Adrenal gland (tissue), 5 donors: ENCODE results near the gene KRTAP10-6.

Experiments used
- CTCF ChIP-seq, 6 experiments: fragments of 450-650 bp in 4 of 6; fragments of 200-600 bp in 2 of 6; sonication (generic) in 1 of 6; IDR thresholded peaks; 1 replicate in 5 of 6; 2 replicates in 1 of 6; pipeline versions ENCODE4 v1.5.1 to v1.8.0; 2016 to 2021; ENCODE audit warnings: antibody characterized with exemption in 6 of 6, mild to moderate bottlenecking in 2 of 6, moderate library complexity in 1 of 6
- POLR2A ChIP-seq, 2 donors: fragments of 450-650 bp; IDR thresholded peaks; one replicate each; pipeline ENCODE4 v1.6.1; 2017; ENCODE audit warnings: antibody characterized with exemption in 2 of 2, mild to moderate bottlenecking in 2 of 2, moderate library complexity in 1 of 2
- donor health status: DM: no; HTN: no; CAD: no.

GRCh38 chr21:44589094-44589493, 3.2 kb downstream of the KRTAP10-6 start:
- TF ChIP-seq CTCF (IDR thresholded peaks at IDR 0.05) (no peak), POLR2A (IDR thresholded peaks at IDR 0.05) (no peak)
